ENCODE results near the gene DVL3. TPM values are rescaled to one million over a fixed set of nuclear protein-coding genes. Genes with fewer than 3 reads are reported as not detected.

DVL3 gene
- total RNA-seq, 1 experiment from 2014 or later: 60.7 TPM

DNA sequence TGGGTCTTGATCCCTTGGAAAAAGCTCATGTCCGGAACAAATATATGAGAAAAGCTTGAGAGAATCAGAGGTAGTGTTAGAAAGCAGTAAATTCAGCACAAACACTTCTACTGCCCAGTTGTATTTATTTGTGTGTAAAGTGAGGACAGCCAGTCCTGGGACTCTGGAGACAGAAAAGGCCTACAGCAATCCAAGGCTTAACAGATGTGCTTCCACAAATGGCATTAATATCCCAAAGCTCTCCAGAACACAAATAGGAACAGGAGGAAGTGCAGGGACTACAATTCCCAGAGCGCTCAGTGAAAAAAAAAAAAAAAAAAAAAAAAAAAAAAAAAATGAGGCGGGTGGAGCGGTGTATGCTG, 19.1 kb downstream of the DVL3 start:
- CTCF ChIA-PET: interaction anchor here (0.8 to 1.0 kb wide), 2 partner anchors 46 to 56 kb away, joined by 3 read pairs; no protein-coding TSS in a partner anchor
- Histone ChIP-seq H4K20me1 (ENCODE audit: insufficient read depth) (no peaks in the 10 kb centered on the region), H3K9me3 (ENCODE audit: control insufficient read depth in 1 of 2, insufficient read depth in 1 of 2, low read depth in 1 of 2, low read length in 2 of 2) (no peaks in the 10 kb centered on the region), H3K27me3 (ENCODE audit: insufficient read depth, low read length) (no peaks in the 10 kb centered on the region), H3K36me3 (ENCODE audit: control insufficient read depth in 1 of 2, insufficient read depth in 2 of 2, low read length in 2 of 2) (peaks cover 14 to 26% of the 10 kb centered on the region in 2 experiments), H3K9ac (ENCODE audit: low read length) (no peak overlapping the region), H3K79me2 (ENCODE audit: insufficient read depth, low read length) (peaks cover 46% of the 10 kb centered on the region), H3K4me3 (replicated peaks in 1 of 2; ENCODE audit: low read depth in 1 of 2, low read length in 2 of 2) (peak overlapping the region in 1 of 2 experiments; percentile 36; a peak in 2 of 4 replicates), H2AFZ (ENCODE audit: low read depth, low read length, poor library complexity, severe bottlenecking) (no peak overlapping the region), H3K27ac (ENCODE audit: low read depth, low read length) (peak overlapping the region; percentile 15; the same call in 1 of the 2 replicates), H3K4me1 (ENCODE audit: control insufficient read depth in 1 of 2, insufficient read depth in 2 of 2, low read length in 2 of 2) (peaks cover 10 to 30% of the 10 kb centered on the region in 2 experiments), H3K9me2 (ENCODE audit: insufficient read depth) (no peaks in the 10 kb centered on the region), H3K4me2 (ENCODE audit: low read length) (peak overlapping the region; percentile 48)
- BruUV-seq (replicated peaks): no TSS peak
- ATAC-seq: no peak
- RAD21 ChIA-PET (ENCODE audit: low non-redundant PET in 1 of 2, low total read pairs in 2 of 2, uncharacterized antibody in 2 of 2, unreplicated experiment in 2 of 2): interaction anchor here (0.7 kb wide), 2 partner anchors 60 to 62 kb away, joined by 3 to 4 read pairs; no protein-coding TSS in a partner anchor
- DNase-seq (ENCODE audit: low read depth, low spot score): no peak
- no peak for TF ChIP-seq RAD21 (IDR thresholded peaks at IDR 0.05; ENCODE audit: low read depth)
- TF ChIP-seq, protein P1, sequence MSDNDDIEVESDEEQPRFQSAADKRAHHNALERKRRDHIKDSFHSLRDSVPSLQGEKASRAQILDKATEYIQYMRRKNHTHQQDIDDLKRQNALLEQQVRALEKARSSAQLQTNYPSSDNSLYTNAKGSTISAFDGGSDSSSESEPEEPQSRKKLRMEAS (IDR thresholded peaks at IDR 0.05): no peak
- TF ChIP-seq POLR2A (IDR thresholded peaks at IDR 0.05; ENCODE audit: borderline replicate concordance, extremely low read depth, insufficient read depth, insufficient read length): no peak
- POLR2A ChIA-PET: interaction anchor here (0.6 to 1.7 kb wide), 5 partner anchors 12 to 72 kb away, joined by 3 to 6 read pairs (median 3); partner anchors contain the start of gene ABCF3
- intact Hi-C loops (cut with micrococcal nuclease): loop anchor here (2.0 kb wide), 1 partner anchor 39 kb away; the partner anchor contains the start of gene EIF2B5

DNA sequence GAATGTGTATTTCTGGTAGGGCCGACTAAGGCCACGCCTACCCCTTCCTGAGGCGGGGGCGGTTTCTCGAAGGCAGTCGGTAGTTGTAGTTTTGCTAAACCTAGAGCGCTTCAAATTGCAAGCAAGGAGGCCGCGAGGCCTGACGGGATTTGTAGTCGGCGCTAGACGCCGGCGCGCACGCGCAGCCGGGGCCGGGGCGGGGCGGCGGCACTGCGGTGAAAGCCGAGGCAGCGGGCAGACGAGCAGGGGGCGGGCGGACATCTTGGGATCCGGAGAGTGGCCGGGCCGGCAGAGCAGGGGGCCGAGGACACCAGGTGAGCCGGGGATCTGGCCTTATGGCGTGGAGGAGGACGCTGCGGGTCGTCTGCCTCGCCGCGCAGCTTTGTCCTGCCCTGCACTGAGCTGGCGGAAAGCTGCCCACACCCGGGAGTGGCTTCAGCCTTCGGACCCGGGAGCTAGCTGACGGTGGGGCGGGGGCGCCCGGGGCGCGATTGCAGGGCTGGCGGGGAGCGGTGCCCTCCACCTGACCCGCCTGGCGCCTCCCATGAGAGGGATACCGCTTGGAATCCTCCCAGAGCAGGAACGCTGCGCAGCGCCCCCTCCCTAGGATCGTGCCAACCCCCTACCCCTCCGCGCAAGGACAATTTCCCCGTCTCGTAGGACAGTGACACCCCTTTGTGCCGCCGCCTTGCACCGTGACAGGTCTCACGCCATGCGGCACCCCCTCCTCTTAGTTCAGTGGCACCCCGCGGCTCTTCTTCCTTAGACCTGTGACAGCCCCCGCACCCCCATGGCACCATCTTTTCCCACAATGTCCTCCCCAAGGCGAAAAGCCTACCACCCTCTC, 19.7 kb downstream of the DVL3 start, which contains the start of gene AP2M1:
Gene AP2M1 (plus strand): TSS at position 210 of the 847 bp plus-strand sequence. CDS start 2,139 bp downstream, outside the sequence.
- Histone ChIP-seq H3K27ac (ENCODE audit: low read depth, low read length) (peak within 1 kb of the TSS; percentile 92), H3K9me3 (ENCODE audit: control insufficient read depth in 1 of 2, insufficient read depth in 1 of 2, low read depth in 1 of 2, low read length in 2 of 2) (no peaks in the 10 kb centered on the region), H3K27me3 (ENCODE audit: insufficient read depth, low read length) (no peaks in the 10 kb centered on the region), H2AFZ (ENCODE audit: low read depth, low read length, poor library complexity, severe bottlenecking) (no peak within 1 kb of the TSS), H4K20me1 (ENCODE audit: insufficient read depth) (no peaks in the 10 kb centered on the region), H3K4me1 (ENCODE audit: control insufficient read depth in 1 of 2, insufficient read depth in 2 of 2, low read length in 2 of 2) (peaks cover 10 to 30% of the 10 kb centered on the region in 2 experiments), H3K4me2 (ENCODE audit: low read length) (peak within 1 kb of the TSS; percentile 89), H3K9me2 (ENCODE audit: insufficient read depth) (no peaks in the 10 kb centered on the region), H3K79me2 (ENCODE audit: insufficient read depth, low read length) (peaks cover 51% of the 10 kb centered on the region), H3K9ac (ENCODE audit: low read length) (peak within 1 kb of the TSS; percentile 96), H3K36me3 (ENCODE audit: control insufficient read depth in 1 of 2, insufficient read depth in 2 of 2, low read length in 2 of 2) (peaks cover 17 to 31% of the 10 kb centered on the region in 2 experiments), H3K4me3 (replicated peaks in 1 of 2; ENCODE audit: low read depth in 1 of 2, low read length in 2 of 2) (peak within 1 kb of the TSS; percentile 96)
- ATAC-seq: peak; percentile 83
- ChIA-PET POLR2A (interaction anchor here (0.6 to 1.7 kb wide), 5 partner anchors 11 to 86 kb away, joined by 3 to 6 read pairs (median 3); partner anchors contain the start of gene ABCF3), RAD21 (ENCODE audit: low non-redundant PET in 1 of 2, low total read pairs in 2 of 2, uncharacterized antibody in 2 of 2, unreplicated experiment in 2 of 2) (interaction anchor here (0.7 kb wide), 2 partner anchors 59 to 62 kb away, joined by 3 to 4 read pairs; no protein-coding TSS in a partner anchor), CTCF (interaction anchor here (0.8 to 1.0 kb wide), 2 partner anchors 46 to 56 kb away, joined by 3 read pairs; no protein-coding TSS in a partner anchor)
- intact Hi-C loops (cut with micrococcal nuclease): loop anchor here (2.0 kb wide), 1 partner anchor 40 kb away; the partner anchor contains the start of gene EIF2B5
- DNase-seq (ENCODE audit: low read depth, low spot score): peak; percentile 98
- no peak for TF ChIP-seq EZH2phosphoT487 (IDR thresholded peaks at IDR 0.05; ENCODE audit: borderline replicate concordance)
- peak; percentile 37; the same call in 1 of the 2 replicates for TF ChIP-seq ZFX (IDR thresholded peaks at IDR 0.05)
- TF ChIP-seq, protein P2, sequence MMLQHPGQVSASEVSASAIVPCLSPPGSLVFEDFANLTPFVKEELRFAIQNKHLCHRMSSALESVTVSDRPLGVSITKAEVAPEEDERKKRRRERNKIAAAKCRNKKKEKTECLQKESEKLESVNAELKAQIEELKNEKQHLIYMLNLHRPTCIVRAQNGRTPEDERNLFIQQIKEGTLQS (IDR thresholded peaks at IDR 0.05): no peak
- no peak for TF ChIP-seq EGR1 (IDR thresholded peaks at IDR 0.05; ENCODE audit: low read depth)
- TF ChIP-seq POLR2A (IDR thresholded peaks at IDR 0.05; ENCODE audit: borderline replicate concordance, extremely low read depth, insufficient read depth, insufficient read length): peak; percentile 37
- TF ChIP-seq TCF7L2 (IDR thresholded peaks at IDR 0.05; ENCODE audit: borderline replicate concordance, extremely low read depth, insufficient read depth, insufficient read length): peak; percentile 30
- TF ChIP-seq RAD21 (IDR thresholded peaks at IDR 0.05; ENCODE audit: low read depth): no peak
- TF ChIP-seq, protein P3, sequence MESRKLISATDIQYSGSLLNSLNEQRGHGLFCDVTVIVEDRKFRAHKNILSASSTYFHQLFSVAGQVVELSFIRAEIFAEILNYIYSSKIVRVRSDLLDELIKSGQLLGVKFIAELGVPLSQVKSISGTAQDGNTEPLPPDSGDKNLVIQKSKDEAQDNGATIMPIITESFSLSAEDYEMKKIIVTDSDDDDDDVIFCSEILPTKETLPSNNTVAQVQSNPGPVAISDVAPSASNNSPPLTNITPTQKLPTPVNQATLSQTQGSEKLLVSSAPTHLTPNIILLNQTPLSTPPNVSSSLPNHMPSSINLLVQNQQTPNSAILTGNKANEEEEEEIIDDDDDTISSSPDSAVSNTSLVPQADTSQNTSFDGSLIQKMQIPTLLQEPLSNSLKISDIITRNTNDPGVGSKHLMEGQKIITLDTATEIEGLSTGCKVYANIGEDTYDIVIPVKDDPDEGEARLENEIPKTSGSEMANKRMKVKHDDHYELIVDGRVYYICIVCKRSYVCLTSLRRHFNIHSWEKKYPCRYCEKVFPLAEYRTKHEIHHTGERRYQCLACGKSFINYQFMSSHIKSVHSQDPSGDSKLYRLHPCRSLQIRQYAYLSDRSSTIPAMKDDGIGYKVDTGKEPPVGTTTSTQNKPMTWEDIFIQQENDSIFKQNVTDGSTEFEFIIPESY (IDR thresholded peaks at IDR 0.05; ENCODE audit: extremely low read depth, insufficient replicate concordance, low read length): peak; percentile 77
- peak; percentile 94 for TF ChIP-seq POLR2AphosphoS5 (IDR thresholded peaks at IDR 0.05; ENCODE audit: low read depth, low read length)
- peak; percentile 77 for TF ChIP-seq YY1 (IDR thresholded peaks at IDR 0.05; ENCODE audit: extremely low read depth, insufficient replicate concordance, low read depth, low read length)
- BruUV-seq (replicated peaks): no TSS peak
